Measurements from ENCODE around the gene CMC2.

Gene CMC2

GRCh38 chr16:80982646-80983045 lies 24.0 kb downstream of the CMC2 start:
- DNase-seq (ENCODE audit: low read depth in 1 of 2, low spot score in 1 of 2) = no peak
- Histone ChIP-seq H3K27me3 (ENCODE audit: insufficient read depth, poor library complexity, severe bottlenecking) (no peaks in the 10 kb centered on the region), H3K4me3 (replicated peaks; ENCODE audit: insufficient read depth, low read length) (no peak overlapping the region), H3K27ac (replicated peaks) (no peak overlapping the region)
- TF ChIP-seq, protein P1, sequence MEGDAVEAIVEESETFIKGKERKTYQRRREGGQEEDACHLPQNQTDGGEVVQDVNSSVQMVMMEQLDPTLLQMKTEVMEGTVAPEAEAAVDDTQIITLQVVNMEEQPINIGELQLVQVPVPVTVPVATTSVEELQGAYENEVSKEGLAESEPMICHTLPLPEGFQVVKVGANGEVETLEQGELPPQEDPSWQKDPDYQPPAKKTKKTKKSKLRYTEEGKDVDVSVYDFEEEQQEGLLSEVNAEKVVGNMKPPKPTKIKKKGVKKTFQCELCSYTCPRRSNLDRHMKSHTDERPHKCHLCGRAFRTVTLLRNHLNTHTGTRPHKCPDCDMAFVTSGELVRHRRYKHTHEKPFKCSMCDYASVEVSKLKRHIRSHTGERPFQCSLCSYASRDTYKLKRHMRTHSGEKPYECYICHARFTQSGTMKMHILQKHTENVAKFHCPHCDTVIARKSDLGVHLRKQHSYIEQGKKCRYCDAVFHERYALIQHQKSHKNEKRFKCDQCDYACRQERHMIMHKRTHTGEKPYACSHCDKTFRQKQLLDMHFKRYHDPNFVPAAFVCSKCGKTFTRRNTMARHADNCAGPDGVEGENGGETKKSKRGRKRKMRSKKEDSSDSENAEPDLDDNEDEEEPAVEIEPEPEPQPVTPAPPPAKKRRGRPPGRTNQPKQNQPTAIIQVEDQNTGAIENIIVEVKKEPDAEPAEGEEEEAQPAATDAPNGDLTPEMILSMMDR (IDR thresholded peaks at IDR 0.05; ENCODE audit: insufficient read depth, low read length) = no peak
- no peak for TF ChIP-seq SPI1 (IDR thresholded peaks at IDR 0.05; ENCODE audit: borderline replicate concordance, low read depth)
- TF ChIP-seq, protein P2, sequence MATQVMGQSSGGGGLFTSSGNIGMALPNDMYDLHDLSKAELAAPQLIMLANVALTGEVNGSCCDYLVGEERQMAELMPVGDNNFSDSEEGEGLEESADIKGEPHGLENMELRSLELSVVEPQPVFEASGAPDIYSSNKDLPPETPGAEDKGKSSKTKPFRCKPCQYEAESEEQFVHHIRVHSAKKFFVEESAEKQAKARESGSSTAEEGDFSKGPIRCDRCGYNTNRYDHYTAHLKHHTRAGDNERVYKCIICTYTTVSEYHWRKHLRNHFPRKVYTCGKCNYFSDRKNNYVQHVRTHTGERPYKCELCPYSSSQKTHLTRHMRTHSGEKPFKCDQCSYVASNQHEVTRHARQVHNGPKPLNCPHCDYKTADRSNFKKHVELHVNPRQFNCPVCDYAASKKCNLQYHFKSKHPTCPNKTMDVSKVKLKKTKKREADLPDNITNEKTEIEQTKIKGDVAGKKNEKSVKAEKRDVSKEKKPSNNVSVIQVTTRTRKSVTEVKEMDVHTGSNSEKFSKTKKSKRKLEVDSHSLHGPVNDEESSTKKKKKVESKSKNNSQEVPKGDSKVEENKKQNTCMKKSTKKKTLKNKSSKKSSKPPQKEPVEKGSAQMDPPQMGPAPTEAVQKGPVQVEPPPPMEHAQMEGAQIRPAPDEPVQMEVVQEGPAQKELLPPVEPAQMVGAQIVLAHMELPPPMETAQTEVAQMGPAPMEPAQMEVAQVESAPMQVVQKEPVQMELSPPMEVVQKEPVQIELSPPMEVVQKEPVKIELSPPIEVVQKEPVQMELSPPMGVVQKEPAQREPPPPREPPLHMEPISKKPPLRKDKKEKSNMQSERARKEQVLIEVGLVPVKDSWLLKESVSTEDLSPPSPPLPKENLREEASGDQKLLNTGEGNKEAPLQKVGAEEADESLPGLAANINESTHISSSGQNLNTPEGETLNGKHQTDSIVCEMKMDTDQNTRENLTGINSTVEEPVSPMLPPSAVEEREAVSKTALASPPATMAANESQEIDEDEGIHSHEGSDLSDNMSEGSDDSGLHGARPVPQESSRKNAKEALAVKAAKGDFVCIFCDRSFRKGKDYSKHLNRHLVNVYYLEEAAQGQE (IDR thresholded peaks at IDR 0.05; ENCODE audit: insufficient replicate concordance, low read depth) = no peak
- TF ChIP-seq POLR2AphosphoS5 (IDR thresholded peaks at IDR 0.05; ENCODE audit: low read depth) = no peak
- no peak for TF ChIP-seq GABPA (IDR thresholded peaks at IDR 0.05; ENCODE audit: low read depth)

DNA sequence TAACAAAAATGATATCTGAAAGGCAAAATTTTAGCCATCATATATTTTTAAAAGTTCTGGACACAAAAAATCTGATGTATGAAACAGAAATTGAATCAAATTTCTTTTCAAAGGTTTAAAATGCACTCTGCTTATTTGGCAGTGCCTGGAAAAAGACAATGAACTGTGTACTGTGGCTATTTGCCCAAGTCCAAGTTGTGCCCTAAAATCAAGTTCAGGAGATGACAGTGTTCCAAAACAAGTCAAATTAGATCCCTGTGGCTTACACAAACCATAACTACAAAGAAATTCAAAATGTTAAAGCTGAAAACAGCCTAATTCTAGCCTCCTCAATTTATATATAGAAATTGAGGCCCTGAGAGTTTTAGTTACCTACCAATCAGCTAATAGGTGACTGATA lies 25.6 kb downstream of the CMC2 start:
- H3K27me3 ChIP-seq (ENCODE audit: insufficient read depth, poor library complexity, severe bottlenecking) = no peaks in the 10 kb centered on the region
- H3K4me3 ChIP-seq (replicated peaks; ENCODE audit: insufficient read depth, low read length) = no peak overlapping the region
- no peak overlapping the region for H3K27ac ChIP-seq (replicated peaks)
- no peak for DNase-seq (ENCODE audit: low read depth in 1 of 2, low spot score in 1 of 2)
- TF ChIP-seq GABPA (IDR thresholded peaks at IDR 0.05; ENCODE audit: low read depth) = no peak
- TF ChIP-seq, protein P1 (IDR thresholded peaks at IDR 0.05; ENCODE audit: insufficient read depth, low read length) = no peak
- no peak for TF ChIP-seq POLR2AphosphoS5 (IDR thresholded peaks at IDR 0.05; ENCODE audit: low read depth)
- TF ChIP-seq, protein P2 (IDR thresholded peaks at IDR 0.05; ENCODE audit: insufficient replicate concordance, low read depth) = no peak
- no peak for TF ChIP-seq SPI1 (IDR thresholded peaks at IDR 0.05; ENCODE audit: borderline replicate concordance, low read depth)

DNA sequence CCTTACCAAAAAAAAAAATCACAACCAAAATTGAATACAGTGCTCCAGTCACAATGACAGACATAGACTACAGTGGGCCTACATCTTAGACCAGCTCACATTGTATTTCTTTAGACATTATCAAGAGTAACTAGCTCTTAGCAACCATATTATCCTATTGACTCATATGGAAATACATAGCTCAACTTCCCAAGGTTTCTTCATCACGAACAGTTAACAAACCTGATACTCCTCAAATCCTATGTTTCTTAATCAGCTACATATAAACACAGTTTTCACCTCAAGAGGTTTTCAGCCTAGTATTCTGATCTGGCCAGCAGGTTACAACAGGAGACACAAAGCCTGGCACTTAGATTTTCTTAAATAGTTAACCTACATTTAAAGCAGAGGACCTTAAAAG lies 29.7 kb downstream of the CMC2 start:
- DNase-seq (ENCODE audit: low read depth in 1 of 2, low spot score in 1 of 2) = no peak
- no peaks in the 10 kb centered on the region for H3K27me3 ChIP-seq (ENCODE audit: insufficient read depth, poor library complexity, severe bottlenecking)
- H3K4me3 ChIP-seq (replicated peaks; ENCODE audit: insufficient read depth, low read length) = no peak overlapping the region
- no peak overlapping the region for H3K27ac ChIP-seq (replicated peaks)
- TF ChIP-seq GABPA (IDR thresholded peaks at IDR 0.05; ENCODE audit: low read depth) = no peak
- TF ChIP-seq, protein P2 (IDR thresholded peaks at IDR 0.05; ENCODE audit: insufficient replicate concordance, low read depth) = no peak
- no peak for TF ChIP-seq POLR2AphosphoS5 (IDR thresholded peaks at IDR 0.05; ENCODE audit: low read depth)
- TF ChIP-seq SPI1 (IDR thresholded peaks at IDR 0.05; ENCODE audit: borderline replicate concordance, low read depth) = no peak
- TF ChIP-seq, protein P1 (IDR thresholded peaks at IDR 0.05; ENCODE audit: insufficient read depth, low read length) = no peak
